Neural progenitor cell (in vitro differentiated cells): Measurements from ENCODE around the gene CHST13. TPM values are rescaled to one million over a fixed set of nuclear protein-coding genes. Genes with fewer than 3 reads are reported as not detected.
"Not testable (repeated sequence)": the region's sequence is repeated elsewhere in the genome, so short reads cannot be mapped to it uniquely, and the experiment has no call there.

ENCODE experiments used
- DNase-seq: peaks from one replicate; pipeline ENCODE4 v3.0.0-alpha.2; 2016; ENCODE audit warnings: low spot score
- H2AFZ ChIP-seq: fragments of 200-600 bp; sonication (generic); replicated peaks from 2 replicates; pipeline ENCODE4 v1.6.1; 2016; ENCODE audit warnings: antibody characterized with exemption
- H3F3A ChIP-seq: fragments of 200-600 bp; sonication (generic); 2 replicates; pipeline ENCODE4 v1.6.1; 2016; ENCODE audit warnings: antibody characterized with exemption, low read depth
- H3K27ac ChIP-seq: fragments of 200-600 bp; sonication (generic); 2 replicates; pipeline ENCODE4 v1.5.1; 2016; ENCODE audit warnings: mild to moderate bottlenecking
- H3K27me3 ChIP-seq: fragments of 200-600 bp; sonication (generic); 2 replicates; pipeline ENCODE4 v1.6.1; 2016; ENCODE audit warnings: mild to moderate bottlenecking, moderate library complexity
- H3K36me3 ChIP-seq: fragments of 200-600 bp; sonication (generic); 2 replicates; pipeline ENCODE4 v1.5.1; 2016
- H3K4me1 ChIP-seq: fragments of 200-600 bp; sonication (generic); 2 replicates; pipeline ENCODE4 v1.6.1; 2016; ENCODE audit warnings: mixed run types
- H3K4me2 ChIP-seq: fragments of 200-600 bp; sonication (generic); 2 replicates; pipeline ENCODE4 v1.6.1; 2016
- H3K4me3 ChIP-seq: fragments of 200-600 bp; sonication (generic); 2 replicates; pipeline ENCODE4 v1.5.1; 2016
- H3K79me2 ChIP-seq: fragments of 200-600 bp; sonication (generic); 2 replicates; pipeline ENCODE4 v1.6.1; 2016; ENCODE audit warnings: low read depth
- H3K9ac ChIP-seq: fragments of 200-600 bp; sonication (generic); 2 replicates; pipeline ENCODE4 v1.6.1; 2016
- H3K9me3 ChIP-seq: fragments of 200-600 bp; sonication (generic); 2 replicates; pipeline ENCODE4 v1.5.1; 2016; ENCODE audit warnings: low read depth
- H4K20me1 ChIP-seq: fragments of 200-600 bp; sonication (generic); 2 replicates; pipeline ENCODE4 v1.6.1; 2016; ENCODE audit warnings: low read depth
- H3K27ac Mint-ChIP-seq: 3 replicates; pipeline ENCODE4 v1.8.0; 2021; ENCODE audit warnings: mixed read lengths
- H3K27me3 Mint-ChIP-seq: 2 replicates; pipeline ENCODE4 v1.8.0; 2022; ENCODE audit warnings: low read depth, mild to moderate bottlenecking, inconsistent platforms, moderate library complexity, mixed read lengths; ENCODE audit not compliant: insufficient read depth
- H3K36me3 Mint-ChIP-seq: 3 replicates; pipeline ENCODE4 v1.8.0; 2021; ENCODE audit warnings: mixed read lengths
- H3K4me1 Mint-ChIP-seq: 3 replicates; pipeline ENCODE4 v1.8.0; 2021; ENCODE audit warnings: mixed read lengths
- H3K4me3 Mint-ChIP-seq: 3 replicates; pipeline ENCODE4 v1.8.0; 2021; ENCODE audit warnings: mild to moderate bottlenecking, moderate library complexity, mixed read lengths
- H3K9me3 Mint-ChIP-seq: 3 replicates; pipeline ENCODE4 v1.8.0; 2020; ENCODE audit warnings: mixed read lengths
- EZH2 ChIP-seq: fragments of 200-600 bp; sonication (generic); IDR thresholded peaks from 2 replicates; pipeline ENCODE4 v1.6.1; 2017; ENCODE audit warnings: antibody characterized with exemption, mild to moderate bottlenecking, moderate library complexity
- EZH2phosphoT487 ChIP-seq: fragments of 200-600 bp; sonication (generic); IDR thresholded peaks from 2 replicates; pipeline ENCODE4 v1.6.1; 2017; ENCODE audit warnings: antibody characterized with exemption
- small RNA-seq: library from RNA; depleted of rRNA; stranded (forward); fragments of <200 nt; gene quantifications from one replicate; pipeline ENCODE3, GENCODE V24; 2015
- total RNA-seq: library from RNA; depleted of rRNA; stranded (reverse); fragments of >200 nt; gene quantifications from 2 replicates; pipeline ENCODE4 v1.2.3, GENCODE V29; 2015; ENCODE audit warnings: low replicate concordance
- TF ChIP-seq, protein P1 (sequence below): fragments of 200-600 bp; sonication (generic); IDR thresholded peaks from 2 replicates; pipeline ENCODE4 v1.5.1; 2017; ENCODE audit warnings: antibody characterized with exemption, mild to moderate bottlenecking

Gene CHST13
- total RNA-seq, 1 donor from 2014 or later = 0.09 TPM

DNA sequence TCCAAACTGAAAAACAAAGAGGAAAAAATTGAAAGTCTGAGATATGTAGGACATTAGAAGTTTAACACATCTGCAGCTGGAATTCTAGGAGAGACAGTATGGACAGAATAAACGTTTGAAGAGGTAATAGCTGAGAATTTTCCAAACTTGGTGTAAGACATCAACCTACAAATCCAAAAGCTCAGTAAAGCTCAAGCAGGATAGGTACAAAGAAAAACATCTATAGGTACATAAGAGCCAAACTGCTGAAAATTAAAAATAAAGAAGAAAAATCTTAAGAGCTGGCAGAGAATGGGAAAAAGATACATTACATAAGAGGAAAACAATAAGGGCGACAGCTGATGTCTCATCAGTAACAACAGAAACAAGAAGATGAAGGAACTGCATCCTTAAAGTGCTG is 57.6 kb downstream of the CHST13 start:
- Histone ChIP-seq H3K9ac (no peak overlapping the region), H4K20me1 (no peaks in the 10 kb centered on the region), H3K79me2 (no peaks in the 10 kb centered on the region), H2AFZ (no peak overlapping the region), H3K4me2 (no peak overlapping the region), H3K27ac (no peak overlapping the region), H3K9me3 (no peaks in the 10 kb centered on the region), H3K36me3 (no peaks in the 10 kb centered on the region), H3K4me3 (no peak overlapping the region), H3F3A (no peaks in the 10 kb centered on the region), H3K27me3 (no peaks in the 10 kb centered on the region), H3K4me1 (no peaks in the 10 kb centered on the region)
- Mint-ChIP-seq H3K4me1 (no peaks in the 10 kb centered on the region), H3K4me3 (no peak overlapping the region), H3K27ac (no peak overlapping the region), H3K27me3 (no peaks in the 10 kb centered on the region), H3K36me3 (no peaks in the 10 kb centered on the region), H3K9me3 (no peaks in the 10 kb centered on the region)
- TF ChIP-seq EZH2phosphoT487 (no peak), EZH2 (no peak)
- TF ChIP-seq, protein P1, sequence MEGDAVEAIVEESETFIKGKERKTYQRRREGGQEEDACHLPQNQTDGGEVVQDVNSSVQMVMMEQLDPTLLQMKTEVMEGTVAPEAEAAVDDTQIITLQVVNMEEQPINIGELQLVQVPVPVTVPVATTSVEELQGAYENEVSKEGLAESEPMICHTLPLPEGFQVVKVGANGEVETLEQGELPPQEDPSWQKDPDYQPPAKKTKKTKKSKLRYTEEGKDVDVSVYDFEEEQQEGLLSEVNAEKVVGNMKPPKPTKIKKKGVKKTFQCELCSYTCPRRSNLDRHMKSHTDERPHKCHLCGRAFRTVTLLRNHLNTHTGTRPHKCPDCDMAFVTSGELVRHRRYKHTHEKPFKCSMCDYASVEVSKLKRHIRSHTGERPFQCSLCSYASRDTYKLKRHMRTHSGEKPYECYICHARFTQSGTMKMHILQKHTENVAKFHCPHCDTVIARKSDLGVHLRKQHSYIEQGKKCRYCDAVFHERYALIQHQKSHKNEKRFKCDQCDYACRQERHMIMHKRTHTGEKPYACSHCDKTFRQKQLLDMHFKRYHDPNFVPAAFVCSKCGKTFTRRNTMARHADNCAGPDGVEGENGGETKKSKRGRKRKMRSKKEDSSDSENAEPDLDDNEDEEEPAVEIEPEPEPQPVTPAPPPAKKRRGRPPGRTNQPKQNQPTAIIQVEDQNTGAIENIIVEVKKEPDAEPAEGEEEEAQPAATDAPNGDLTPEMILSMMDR = no peak
- DNase-seq = no peak

DNA sequence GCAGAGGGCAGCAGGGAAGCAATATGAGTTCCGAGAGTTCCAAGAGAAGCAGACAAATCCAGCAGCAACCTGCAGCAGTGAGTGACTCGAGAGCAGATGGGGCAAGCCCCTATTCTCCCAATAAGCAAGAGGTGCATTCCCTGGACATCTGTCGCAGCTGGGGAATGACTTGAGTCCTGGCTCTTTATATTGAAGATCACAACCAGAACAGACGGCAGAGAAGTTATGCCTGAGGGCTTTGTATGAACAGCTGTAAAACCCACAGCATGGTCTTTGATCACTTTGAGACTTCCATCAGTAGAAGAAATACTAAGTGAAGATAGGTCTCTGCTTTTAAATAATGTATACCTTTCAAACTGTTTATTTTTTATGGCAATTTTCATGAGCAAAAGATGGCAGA is 58.4 kb downstream of the CHST13 start:
- Histone ChIP-seq H3K4me1 (no peaks in the 10 kb centered on the region), H3K4me2 (no peak overlapping the region), H4K20me1 (no peaks in the 10 kb centered on the region), H3K9me3 (no peaks in the 10 kb centered on the region), H3K36me3 (no peaks in the 10 kb centered on the region), H3K4me3 (no peak overlapping the region), H3K79me2 (no peaks in the 10 kb centered on the region), H3K27ac (no peak overlapping the region), H3F3A (no peaks in the 10 kb centered on the region), H2AFZ (no peak overlapping the region), H3K27me3 (no peaks in the 10 kb centered on the region), H3K9ac (no peak overlapping the region)
- no peaks in the 10 kb centered on the region for H3K4me1 Mint-ChIP-seq
- DNase-seq = no peak
- H3K36me3 Mint-ChIP-seq = no peaks in the 10 kb centered on the region
- TF ChIP-seq, protein P1 = no peak
- TF ChIP-seq EZH2phosphoT487 (no peak), EZH2 (no peak)
- H3K27ac Mint-ChIP-seq = no peak overlapping the region
- H3K27me3 Mint-ChIP-seq = peaks cover under 1% of the 10 kb centered on the region
- peaks cover 6% of the 10 kb centered on the region for H3K9me3 Mint-ChIP-seq
- no peak overlapping the region for H3K4me3 Mint-ChIP-seq

GRCh38 chr3:126591515-126591914 is 67.6 kb downstream of the CHST13 start:
- H3K36me3 Mint-ChIP-seq, H3K4me1 ChIP-seq, H3F3A ChIP-seq, H3K79me2 ChIP-seq, H3K9me3 ChIP-seq, H3K4me1 Mint-ChIP-seq, DNase-seq, H4K20me1 ChIP-seq, H3K36me3 ChIP-seq, H3K9ac ChIP-seq, H3K27ac Mint-ChIP-seq, H3K27me3 Mint-ChIP-seq, H3K4me2 ChIP-seq, H3K4me3 Mint-ChIP-seq, H3K4me3 ChIP-seq, H3K27ac ChIP-seq, H3K27me3 ChIP-seq: not testable (repeated sequence)
- H3K9me3 Mint-ChIP-seq = peaks cover 49% of the 10 kb centered on the region
- H2AFZ ChIP-seq = peak overlapping the region; percentile 42

Small RNAs within 50 kb of the gene (small RNA-seq; reads per million reads assigned to genes)
- gene RNA5SP138 = not detected

Other genes starting within 250 kb of the CHST13 start
- gene KLF15, start 166.7 kb upstream of the CHST13 start, total RNA-seq = 3.3 and 7.2 TPM in 2 replicates
- gene CFAP100, start 129.2 kb upstream of the CHST13 start, total RNA-seq = 0.12 TPM in 1 of 2 replicates, not detected in the other
- gene ZXDC, start 48.3 kb upstream of the CHST13 start, total RNA-seq = 12.4 and 22.3 TPM in 2 replicates
- not detected in 2 replicates for gene UROC1, start 6.4 kb upstream of the CHST13 start, total RNA-seq
- not detected in 2 replicates for gene C3orf22, start 34.8 kb downstream of the CHST13 start, total RNA-seq
- 8.5 and 10.3 TPM in 2 replicates for gene TXNRD3, start 131.0 kb downstream of the CHST13 start, total RNA-seq
- 35.7 and 46.2 TPM in 2 replicates for gene CHCHD6, start 180.1 kb downstream of the CHST13 start, total RNA-seq